HL-60/S4 treated with phorbol 12-myristate 13-acetate at 8.2 ng/mL for 4 days and 3 days (cell line): ENCODE data around the gene STARD3.
"Not testable (repeated sequence)": the region's sequence is repeated elsewhere in the genome, so short reads cannot be mapped to it uniquely, and the experiment has no call there.

Source experiments
- in situ Hi-C: fragments of 300-500 bp; cut with MboI; formaldehyde crosslinking; loops from 2 replicates; pipeline ENCODE4 v1.15.0; 2022; ENCODE audit warnings: low sequenced_read_pairs

Gene STARD3

GRCh38 chr17:39706921-39707337 is 70.0 kb downstream of the STARD3 start:
- in situ Hi-C loops = no loop called here

GRCh38 chr17:39709319-39709997 is 72.5 kb downstream of the STARD3 start:
- in situ Hi-C loops = no loop called here

GRCh38 chr17:39709998-39710964 is 73.3 kb downstream of the STARD3 start:
- in situ Hi-C loops = no loop called here

- in situ Hi-C loops = not testable (repeated sequence)
These were observed 74.1 kb downstream of the STARD3 start for GRCh38 chr17:39711071-39711470.

- in situ Hi-C loops = no loop called here
These were observed 74.9 kb downstream of the STARD3 start for GRCh38 chr17:39711851-39712250.
